GM19193 (cell line): Measurements from ENCODE around the gene HINT2.
A peak's percentile ranks its signal among the peaks of the same experiment; 100 is the strongest.

Source experiments
- POLR2A ChIP-seq: IDR thresholded peaks from 4 replicates; pipeline ENCODE4 v1.6.1; 2011; ENCODE audit not compliant: insufficient read depth, insufficient read length; ENCODE audit errors: extremely low read depth

Gene HINT2

GRCh38 chr9:35829084-35829763 is 14.4 kb upstream of the HINT2 start, which contains the start of gene TMEM8B:
Gene TMEM8B, plus strand, starts transcription at chr9:35829228. Its CDS starts 220 bp downstream, at chr9:35829448.
- peak; percentile 45 for TF ChIP-seq POLR2A

DNA sequence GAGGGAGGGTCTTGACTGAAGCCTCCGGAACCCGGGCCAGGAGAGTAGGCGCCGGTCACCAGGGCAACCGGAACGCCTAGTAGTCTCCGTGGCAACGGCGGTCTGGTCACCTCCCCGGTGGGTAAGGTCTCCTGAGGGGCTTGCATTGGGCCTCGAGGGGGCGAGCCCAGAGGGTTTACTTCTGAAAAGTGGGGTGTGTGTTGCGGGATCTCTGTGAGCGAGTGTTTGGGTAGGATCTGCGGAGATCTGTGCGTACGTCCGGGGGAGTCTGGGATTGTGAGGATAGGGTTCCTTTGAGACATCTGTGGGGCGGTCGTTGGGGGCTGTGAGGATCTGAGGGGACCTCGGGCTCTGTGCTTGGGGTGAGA is 13.9 kb upstream of the HINT2 start, which contains the start of gene FAM221B:
Gene FAM221B, minus strand, starts transcription at position 17 of the 368 bp plus-strand sequence. CDS start 2,571 bp downstream, outside the sequence.
- TF ChIP-seq POLR2A: no peak

- TF ChIP-seq POLR2A: no peak
Measured at GRCh38 chr9:35827486-35827885, 12.6 kb upstream of the HINT2 start.

- TF ChIP-seq POLR2A: no peak
Measured at GRCh38 chr9:35826071-35826701, 11.3 kb upstream of the HINT2 start.

- TF ChIP-seq POLR2A: no peak
Measured at GRCh38 chr9:35822926-35823325, 8.1 kb upstream of the HINT2 start.

GRCh38 chr9:35820076-35820475 is 5.2 kb upstream of the HINT2 start:
- TF ChIP-seq POLR2A: no peak

DNA sequence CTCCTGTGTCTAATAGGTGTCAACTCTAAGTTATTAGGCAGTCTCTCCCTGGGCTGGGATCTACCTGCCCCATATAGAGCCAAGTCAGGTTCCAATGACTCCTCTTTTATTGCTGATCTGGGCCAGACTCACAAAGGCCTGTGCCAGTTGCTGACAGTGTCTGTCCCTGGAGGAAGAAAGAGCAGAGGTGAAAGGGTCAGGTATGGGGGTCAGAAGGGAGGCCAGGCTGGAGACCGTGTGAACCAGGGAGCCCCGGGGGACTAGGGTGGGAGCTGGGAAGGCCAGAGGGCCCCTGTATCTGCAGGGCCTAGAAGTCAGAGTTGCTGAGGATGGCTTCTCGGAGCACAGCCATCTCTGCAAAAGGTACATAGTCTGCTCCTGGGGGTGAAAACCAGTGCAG is 3.5 kb upstream of the HINT2 start:
- no peak for TF ChIP-seq POLR2A

- TF ChIP-seq POLR2A: no peak
Measured at GRCh38 chr9:35816708-35817107, 1.9 kb upstream of the HINT2 start.

- TF ChIP-seq POLR2A: no peak
Measured at GRCh38 chr9:35814106-35814840, 569 bp downstream of the HINT2 start.

- TF ChIP-seq POLR2A: no peak
Measured at GRCh38 chr9:35813434-35814105, 1.3 kb downstream of the HINT2 start.

DNA sequence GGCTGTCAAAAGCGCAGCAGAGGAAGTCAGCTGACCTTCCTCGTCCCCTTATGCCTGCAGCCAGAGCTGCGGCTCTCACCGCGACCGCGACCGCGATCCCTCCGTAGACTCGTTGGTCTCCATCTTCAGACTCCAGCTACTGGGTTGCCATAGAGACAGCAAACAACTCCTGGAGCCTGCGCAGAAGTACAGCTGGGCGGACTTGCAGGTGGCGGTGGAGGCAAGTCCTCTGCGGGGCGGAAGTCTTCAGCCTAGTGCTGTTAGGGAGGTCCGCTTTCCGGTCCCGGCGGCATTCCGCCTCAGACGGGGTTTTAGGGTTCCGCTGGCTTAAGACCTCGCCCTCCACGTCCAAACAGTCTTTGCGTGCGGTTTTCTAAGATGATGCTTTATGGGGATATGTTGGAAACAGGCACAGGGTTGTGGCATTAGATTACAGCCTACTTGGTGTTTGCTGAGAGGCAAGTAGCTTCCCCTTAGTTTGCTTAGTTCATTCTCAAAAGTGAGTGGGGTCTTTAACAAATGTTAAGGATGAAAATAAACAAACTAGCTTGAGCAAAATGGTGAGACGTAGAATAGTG is 2.7 kb downstream of the HINT2 start, which contains the start of gene SPAG8:
Gene SPAG8, minus strand, starts transcription at position 238 of the 578 bp plus-strand sequence. Its CDS starts 115 bp downstream, at position 123.
- peak; percentile 61 for TF ChIP-seq POLR2A

- no peak for TF ChIP-seq POLR2A
Measured at GRCh38 chr9:35811381-35812024, 3.3 kb downstream of the HINT2 start.

- no peak for TF ChIP-seq POLR2A
Measured at GRCh38 chr9:35810122-35810521, 4.7 kb downstream of the HINT2 start.

- no peak for TF ChIP-seq POLR2A
Measured at GRCh38 chr9:35808433-35808832, 6.4 kb downstream of the HINT2 start.

- TF ChIP-seq POLR2A: no peak
Measured at GRCh38 chr9:35806101-35806500, 8.7 kb downstream of the HINT2 start.
